GM21576 (cell line): Measurements from ENCODE around the gene SPATC1L.
"Not testable (repeated sequence)": the region's sequence is repeated elsewhere in the genome, so short reads cannot be mapped to it uniquely, and the experiment has no call there.

Source experiments
- ATAC-seq: cut with Tn5 transposase; IDR thresholded peaks from one replicate; pipeline ENCODE4 v1.9.1; 2021; ENCODE audit warnings: mild to moderate bottlenecking, moderate library complexity; ENCODE audit not compliant: unreplicated experiment

SPATC1L gene

DNA sequence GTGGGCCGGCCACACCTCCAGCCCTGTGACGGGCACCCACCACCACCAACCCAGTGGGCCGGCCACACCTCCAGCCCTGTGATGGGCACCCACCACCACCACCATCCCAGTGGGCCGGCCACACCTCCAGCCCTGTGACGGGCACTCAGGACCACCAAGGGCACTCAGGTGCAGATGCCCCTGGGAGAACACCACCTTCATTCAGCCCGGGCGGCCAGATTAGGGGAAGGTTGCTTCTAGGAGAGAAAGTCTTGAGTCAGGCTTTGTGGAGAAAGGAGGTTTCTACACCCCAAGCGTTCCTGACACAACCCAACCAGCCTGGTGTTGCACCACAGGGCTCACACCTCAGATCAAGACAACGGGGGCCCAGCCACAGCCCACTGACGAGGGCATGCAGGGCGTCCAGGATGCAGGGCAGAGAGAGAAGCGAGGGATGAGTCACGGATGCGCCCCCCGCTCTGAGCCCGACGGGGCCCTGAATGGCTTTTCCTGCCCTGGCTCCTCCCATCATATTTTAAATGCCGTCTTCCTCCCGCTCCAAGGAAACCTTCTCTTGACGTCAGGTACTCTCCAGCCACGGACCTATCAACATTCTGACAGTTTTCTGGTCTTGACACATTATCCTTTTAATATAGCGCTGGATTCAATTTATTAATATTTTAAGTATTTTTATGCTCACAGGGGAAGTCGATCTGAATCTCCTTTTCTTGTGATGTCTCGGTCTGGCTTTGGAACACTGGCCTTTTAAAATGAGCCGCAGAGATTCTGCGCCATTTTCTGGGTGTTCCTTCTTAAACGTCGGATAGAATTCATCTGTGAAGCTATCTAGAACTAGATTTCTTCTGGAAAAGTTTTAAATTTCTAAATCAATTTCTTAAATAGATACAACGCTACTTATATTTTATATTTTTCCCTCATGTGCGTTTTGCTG is 631 bp upstream of the SPATC1L start:
- no peak for ATAC-seq

DNA sequence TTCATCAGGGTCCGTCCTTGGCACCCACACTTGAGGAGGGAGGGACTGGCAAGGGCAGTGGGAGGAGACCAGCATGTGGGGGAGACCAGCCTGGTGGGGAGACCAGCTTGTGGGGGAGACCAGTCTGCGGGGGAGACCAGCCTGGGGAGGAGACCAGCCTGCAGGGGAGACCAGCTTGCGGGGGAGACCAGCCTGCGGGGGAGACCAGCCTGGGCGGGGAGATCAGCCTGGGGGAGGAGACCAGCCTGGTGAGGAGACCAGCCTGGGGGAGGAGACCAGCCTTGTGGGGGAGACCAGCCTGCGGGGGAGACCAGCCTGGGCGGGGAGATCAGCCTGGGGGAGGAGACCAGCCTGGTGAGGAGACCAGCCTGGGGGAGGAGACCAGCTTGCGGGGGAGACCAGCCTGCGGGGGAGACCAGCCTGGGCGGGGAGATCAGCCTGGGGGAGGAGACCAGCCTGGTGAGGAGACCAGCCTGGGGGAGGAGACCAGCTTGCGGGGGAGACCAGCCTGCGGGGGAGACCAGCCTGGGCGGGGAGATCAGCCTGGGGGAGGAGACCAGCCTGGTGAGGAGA is 836 bp downstream of the SPATC1L start:
- ATAC-seq = not testable (repeated sequence)

DNA sequence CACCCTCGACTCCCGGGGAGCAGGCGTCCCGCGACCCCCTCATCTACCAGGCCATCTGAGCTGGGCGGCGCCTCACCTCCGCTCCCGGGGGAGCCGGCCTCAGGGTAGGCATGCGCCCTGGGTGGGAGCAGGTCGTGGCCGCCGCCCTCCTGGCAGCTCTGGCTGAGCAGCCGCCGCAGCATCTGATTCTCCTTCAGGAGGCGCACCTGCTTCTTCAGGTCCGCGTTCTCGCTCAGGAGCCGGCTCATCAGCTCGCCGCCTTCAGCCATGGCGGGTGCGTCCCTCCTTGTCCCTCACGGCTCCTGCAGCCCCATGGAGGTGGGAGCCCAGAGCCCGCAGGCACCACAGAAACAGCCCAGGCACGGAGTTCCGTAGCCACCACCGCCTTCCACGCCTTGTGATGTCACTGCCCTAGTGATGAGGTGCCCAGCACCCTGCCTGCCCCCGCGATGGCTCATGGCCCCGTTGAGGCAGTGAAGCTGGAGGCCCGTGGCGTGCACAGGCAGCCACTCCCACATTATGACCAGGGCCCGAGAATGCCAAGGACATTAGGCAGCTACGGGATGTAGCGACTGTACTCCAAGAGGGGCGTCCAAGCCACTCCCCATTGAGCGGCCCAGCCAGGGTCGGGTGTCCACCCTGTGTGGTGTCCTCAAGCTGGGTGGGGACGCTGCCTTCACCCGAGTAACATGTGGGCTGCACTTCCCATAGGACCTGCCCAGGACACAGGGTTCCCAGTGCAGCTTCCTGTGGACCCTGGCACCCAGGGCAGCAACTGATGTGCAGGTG is 1.5 kb downstream of the SPATC1L start:
- no peak for ATAC-seq

DNA sequence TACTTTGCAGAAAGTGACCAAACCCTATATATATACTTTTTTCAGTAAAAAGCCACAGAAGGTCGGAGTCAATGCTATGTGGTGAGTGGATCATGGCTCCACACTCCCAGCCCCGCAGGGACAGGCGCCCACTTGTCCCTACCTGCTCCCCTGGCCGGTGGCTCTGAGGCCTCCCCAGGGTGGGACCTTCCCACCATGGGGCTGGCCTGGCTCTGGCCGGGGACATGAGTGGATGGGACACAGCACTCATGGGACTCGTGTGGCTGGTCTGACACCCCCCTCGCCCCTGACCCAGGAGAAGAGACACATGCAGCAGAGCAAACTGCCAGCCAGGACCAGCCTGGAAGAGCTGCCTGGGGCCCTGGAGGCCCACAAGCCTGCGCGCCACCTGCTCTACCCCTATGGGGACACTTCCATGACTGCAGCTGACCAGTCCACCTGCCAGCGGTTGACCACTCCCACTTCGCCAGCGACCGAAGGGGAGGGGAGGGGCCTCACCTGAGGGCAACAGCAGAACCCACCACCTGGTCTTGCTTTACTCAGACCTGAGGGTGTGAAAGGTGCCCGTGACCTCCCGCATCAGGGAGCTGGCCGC is 2.2 kb downstream of the SPATC1L start:
- ATAC-seq = no peak

DNA sequence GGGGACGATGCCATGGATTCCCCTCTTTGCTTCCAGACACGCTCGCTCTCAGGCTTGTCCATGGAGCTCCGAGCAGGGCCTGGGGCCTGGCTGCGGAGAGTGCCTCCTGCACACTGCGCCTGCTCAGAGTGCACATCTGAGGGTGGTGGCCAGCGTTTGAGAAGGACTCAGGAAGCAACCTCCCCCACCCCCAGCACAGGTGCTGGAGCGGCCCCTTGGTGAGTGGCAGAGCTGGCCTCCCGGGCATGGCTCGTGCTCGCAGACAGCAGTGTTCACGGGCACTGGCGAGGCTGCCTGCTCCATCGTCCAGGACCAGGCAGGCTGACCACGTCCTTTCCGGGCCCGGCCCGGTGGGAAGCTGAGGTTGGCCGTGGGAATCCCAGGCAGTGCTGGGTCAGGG is 2.8 kb downstream of the SPATC1L start:
- ATAC-seq = no peak

DNA sequence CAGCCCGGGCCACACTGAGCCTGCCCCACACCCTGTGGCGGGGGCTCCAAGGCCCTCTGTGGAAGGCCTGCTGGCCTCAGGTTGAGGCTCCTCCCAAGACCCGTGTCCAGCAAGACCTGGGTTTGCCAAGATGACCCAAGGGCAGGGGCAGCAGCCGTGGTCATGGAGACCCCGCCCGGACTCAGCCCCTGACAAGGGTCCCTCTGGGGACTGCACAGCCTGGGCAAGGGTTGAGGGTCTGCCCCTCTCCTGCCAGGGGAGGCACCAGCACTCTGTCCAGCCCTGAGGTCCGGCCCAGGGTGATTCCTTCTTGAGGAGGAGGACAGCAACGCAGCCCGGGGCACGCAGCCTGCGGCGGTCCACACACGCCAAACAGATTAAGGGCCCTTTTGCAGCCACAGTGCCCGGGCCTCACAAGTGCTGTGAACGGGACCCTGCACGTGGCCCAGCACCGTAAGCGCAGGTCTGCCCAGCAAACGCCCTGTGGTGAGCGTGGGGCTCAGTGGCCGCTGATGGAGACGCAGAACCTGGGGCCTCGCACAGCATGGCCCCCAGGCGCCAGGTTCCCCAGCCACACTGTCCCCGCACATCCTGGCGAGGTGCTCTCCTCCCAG is 3.4 kb downstream of the SPATC1L start:
- no peak for ATAC-seq

DNA sequence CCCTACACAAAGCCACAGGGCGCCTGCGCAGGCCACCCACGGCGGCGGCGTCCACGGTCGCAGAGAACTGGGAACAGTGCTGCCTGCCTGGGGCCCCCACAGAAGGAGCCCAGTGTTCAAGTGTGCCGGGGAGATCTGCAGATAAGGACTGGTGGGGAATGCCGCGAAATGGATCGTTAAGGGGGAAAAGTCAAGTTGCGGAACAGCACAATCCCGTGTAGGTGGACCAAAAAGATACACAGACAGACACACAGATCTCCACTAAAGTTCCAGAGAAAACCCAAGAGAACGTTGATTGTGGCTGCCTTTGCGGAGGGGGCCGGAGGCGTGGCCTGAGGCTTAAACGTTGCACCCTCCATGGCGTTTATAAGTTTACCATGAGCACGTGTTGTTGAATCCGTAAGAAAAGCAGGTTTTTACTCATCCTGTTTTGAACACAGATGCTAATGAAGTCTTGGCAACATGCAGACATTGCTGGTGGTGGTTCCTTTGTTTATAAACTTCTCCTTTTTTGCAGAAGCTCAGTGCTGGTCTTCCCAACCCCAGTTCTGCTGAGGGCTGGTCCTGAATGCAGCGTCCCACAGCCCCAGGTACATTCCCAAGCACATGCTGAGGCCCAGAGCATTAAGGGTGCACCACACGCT is 4.1 kb downstream of the SPATC1L start:
- ATAC-seq = no peak

DNA sequence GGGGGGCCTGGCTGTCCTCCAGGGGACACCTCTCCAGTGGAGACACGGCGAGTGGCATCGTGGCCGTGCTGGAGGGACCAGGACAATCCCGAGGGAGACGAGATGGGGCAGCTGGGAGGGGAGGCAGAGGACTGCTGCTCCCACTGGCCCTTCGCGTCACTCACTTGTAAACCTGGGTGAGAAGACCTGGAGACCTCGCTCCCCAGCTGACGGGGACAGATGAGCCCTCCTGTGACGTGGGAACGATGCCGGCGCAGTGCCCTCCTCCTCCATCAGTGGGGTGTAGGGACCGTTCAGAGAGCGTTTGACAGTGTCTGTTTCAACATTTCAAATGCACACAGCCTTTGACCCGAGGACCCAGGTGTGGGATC is 4.6 kb downstream of the SPATC1L start:
- no peak for ATAC-seq

DNA sequence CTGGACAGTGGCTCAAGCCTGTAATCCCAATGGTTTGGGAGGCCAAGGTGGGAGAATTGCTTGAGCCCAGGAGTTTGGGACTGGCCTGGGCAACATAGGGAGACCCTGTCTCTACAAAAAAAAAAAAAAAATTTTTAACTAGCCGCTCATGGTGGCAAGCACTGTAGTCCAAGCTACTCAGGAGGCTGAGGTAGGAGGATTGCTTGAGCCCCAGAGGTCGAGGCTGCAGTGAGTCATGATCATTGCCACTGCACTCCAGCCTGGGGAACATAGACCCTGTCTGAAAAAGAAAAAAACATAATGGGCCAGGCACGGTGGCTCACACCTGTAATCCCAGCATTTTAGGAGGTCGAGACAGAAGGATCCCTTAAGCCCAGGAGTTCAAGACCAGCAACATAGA is 5.3 kb downstream of the SPATC1L start:
- no peak for ATAC-seq

DNA sequence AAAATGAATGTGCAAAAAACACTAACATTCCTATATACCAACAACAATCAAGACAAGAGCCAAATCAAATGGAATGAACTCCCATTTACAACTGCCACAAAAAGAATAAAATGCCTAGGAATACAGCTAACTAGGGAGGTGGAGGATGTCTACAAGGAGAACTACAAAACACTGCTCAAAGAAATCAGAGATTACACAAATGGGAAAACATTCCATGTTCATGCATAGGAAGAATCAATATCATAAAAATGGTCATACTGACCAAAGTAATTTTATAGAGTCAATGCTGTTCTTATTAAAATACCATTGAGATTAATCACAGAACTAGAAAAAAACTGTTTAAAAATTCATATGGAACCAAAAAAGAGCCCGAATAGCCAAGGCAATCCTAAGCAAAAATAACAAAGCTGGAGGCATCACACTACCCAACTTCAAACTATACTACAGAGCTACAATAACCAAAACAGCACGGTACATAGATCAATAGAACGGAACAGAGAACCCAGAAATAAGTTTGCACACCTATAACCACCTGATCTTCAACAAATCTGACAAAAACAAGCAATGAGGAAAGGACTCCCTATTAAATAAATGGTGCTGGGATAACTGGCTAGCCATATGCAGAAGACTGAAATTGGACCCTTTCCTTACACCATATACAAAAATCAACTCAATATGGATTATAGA is 7.7 kb downstream of the SPATC1L start:
- ATAC-seq = not testable (repeated sequence)

DNA sequence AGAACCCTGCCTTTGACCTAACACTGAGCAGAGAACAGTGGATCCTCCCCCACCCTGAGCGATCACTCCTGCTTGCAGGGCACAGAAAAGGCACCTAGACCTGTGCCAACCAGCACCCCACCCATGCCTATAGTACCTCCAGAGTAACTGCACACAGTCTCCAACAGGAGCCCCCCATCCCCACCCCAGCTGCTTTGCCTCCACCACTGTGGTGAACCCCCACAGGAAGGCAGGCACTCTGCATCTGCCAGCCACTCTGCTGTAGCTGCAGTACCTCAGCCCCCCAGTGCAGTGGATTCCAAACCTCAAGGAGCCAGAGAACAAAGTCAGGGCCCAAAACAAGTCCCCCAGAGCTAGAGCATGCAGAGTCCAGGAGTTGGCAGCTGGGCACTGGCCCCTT is 10.7 kb downstream of the SPATC1L start:
- no peak for ATAC-seq

DNA sequence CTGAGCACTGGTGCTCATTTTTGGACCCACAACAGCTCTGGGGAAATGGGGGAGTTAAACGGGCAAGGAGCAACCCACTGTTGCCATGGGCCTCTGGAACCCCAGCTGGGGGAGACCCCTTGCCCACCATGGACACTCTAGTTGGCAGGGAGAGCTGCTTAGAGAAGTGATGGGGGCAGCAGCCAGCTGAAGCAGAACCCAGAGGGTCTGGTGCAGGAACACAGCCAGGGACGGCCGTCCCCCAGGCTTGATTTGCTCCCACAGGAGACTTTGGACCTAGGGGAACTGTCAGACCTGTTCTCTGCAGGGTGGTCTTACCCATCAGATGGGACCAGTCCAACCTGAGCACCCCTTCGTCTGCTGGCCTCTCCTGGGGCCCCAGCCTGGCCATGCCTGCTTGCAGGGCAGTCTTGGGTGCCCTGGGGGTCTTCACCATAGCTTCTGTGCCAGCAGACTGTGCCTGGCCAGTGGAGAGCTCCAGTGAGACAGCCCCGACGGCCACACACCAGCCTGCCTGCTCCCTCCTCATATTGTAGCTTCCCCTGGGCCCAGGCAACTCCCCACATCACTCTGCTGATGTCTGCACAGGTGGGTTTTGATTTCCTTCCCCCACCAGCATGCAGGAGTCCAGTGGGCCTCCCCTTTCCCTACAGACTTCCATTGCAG is 11.3 kb downstream of the SPATC1L start:
- no peak for ATAC-seq

DNA sequence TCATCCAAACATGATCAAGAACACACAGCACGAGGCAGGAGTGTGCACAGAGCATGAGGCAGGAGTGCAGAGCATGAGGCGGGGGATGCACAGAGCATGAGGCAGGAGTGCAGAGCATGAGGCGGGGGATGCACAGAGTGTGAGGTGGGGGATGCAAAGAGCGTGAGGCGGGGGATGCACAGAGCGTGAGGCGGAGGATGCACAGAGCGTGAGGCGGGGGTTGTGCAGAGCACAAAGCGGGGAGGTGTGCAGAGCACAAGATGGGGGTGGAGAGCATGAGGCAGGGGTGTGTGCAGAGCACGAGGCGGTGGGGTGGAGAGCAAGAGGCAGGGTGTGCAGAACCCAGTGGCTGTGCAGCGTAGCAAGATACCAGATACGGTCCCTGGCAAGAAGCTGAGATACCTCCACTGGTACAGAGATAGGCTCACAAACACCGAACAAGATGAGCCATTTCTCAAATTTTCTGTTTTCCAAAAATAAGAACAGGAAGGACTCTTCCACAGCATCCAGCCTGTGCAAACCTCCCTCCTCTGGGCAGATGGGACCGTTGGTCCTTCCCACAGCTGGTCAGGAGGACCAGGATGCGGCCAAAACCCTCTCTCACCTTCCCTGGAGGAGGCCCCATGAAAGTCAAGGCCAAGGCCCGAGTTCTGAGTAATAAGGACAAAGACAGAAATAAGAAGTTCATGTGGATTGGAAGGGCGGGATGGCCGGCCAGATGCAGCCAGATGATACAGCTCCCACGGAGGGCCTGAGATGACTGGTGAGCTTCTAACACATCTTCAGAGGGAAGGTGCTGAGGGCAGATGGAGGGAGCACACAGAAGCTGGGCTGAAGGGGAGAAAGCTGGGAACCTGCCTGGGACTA is 12.0 kb downstream of the SPATC1L start:
- no peak for ATAC-seq

DNA sequence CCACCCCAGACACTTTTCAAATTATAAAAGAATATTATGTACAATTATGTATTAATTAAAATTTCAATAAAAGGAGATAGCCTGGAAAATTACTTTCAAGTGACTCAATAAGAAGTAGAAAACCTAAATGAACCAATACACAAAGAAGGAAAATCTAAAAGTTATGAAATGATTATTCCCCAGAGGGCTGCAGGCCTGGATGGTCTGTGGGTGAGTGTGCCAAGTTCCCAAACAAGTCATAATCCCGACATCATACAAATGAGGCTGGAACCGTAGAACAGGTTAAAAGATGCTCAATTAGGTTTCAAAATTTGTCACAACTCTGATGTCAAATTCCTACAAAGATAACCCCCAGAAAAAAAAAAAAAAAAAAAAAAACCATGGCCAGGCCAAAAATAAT is 12.7 kb downstream of the SPATC1L start:
- ATAC-seq = no peak

DNA sequence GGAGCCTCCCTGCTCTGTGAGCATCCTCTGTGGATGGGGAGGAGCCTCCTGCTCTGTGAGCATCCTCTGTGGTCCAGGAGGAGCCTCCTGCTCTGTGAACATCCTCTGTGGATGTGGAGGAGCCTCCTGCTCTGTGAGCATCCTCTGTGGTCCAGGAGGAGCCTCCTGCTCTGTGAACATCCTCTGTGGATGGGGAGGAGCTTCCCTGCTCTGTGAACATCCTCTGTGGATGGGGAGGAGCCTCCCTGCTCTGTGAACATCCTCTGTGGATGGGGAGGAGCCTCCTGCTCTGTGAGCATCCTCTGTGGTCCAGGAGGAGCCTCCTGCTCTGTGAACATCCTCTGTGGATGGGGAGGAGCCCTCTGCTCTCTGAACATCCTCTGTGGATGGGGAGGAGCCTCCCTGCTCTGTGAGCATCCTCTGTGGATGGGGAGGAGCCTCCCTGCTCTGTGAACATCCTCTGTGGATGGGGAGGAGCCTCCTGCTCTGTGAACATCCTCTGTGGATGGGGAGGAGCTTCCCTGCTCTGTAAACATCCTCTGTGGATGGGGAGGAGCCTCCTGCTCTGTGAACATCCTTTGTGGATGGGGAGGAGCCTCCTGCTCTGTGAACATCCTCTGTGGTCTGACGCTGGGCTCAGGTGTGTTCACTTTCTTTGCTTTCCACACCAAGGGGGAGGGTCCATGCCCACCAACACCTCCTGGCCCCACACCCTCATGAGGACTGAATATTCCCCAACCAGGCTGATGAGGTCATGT is 13.6 kb downstream of the SPATC1L start:
- not testable (repeated sequence) for ATAC-seq

DNA sequence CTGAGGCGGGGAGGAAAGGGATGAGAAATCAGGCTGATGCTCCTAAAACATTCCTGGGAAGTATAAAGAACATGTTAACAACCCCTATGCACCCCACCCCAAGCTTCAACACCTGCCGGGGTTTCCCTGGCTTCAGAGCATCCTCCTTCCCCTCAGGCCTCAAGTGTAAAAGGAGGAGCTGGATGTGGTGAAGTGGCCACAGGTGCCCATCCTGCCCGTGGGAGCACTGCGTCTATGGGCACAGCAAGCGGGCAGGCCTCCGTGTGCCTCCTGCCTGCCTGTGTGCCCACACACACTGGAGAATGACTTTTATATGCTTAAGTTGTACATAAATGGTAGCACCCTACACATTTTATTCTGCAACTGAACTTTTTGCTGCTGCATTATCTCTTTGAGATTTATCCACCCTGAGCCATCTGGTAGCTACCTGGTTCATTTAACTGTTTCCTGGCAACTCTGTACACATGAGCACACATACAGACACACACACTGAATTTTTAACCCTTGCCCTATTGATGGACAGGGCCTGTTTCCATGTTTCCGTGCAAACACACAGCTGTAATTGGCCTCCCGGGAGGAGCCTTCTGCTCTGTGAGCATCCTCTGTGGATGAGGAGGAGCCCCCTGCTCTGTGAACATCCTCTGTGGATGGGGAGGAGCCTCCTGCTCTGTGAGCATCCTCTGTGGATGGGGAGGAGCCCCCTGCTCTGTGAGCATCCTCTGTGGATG is 15.4 kb downstream of the SPATC1L start:
- no peak for ATAC-seq

DNA sequence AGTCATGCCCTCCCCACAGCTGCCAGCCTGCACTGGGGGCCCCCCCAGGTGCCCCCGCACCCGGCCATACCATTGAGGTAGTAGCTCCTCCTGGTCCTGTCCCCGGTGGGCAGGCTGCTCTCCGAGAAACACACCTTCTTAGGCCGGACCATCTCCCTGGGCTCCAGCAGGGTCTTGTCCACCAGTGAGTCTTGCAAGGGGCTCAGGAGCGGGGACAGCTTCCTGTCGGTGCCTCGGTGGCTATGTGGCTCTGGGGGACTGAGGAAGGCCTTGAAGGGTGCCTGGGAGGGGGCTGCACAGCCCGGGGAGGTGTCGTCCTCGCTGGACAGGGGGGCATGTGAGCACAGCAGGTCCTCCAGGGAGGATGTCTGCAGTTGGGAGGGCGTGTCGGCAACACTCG is 16.0 kb downstream of the SPATC1L start:
- no peak for ATAC-seq
